ENCODE measurements around the gene GADD45GIP1. TPM values are rescaled to one million over a fixed set of nuclear protein-coding genes. Genes with fewer than 3 reads are reported as not detected.
A peak's percentile ranks its signal among the peaks of the same experiment; 100 is the strongest.

GADD45GIP1 gene
- total and polyA plus RNA-seq, 8 donors = 14.7 to 35.2 (median 25.5) TPM

DNA sequence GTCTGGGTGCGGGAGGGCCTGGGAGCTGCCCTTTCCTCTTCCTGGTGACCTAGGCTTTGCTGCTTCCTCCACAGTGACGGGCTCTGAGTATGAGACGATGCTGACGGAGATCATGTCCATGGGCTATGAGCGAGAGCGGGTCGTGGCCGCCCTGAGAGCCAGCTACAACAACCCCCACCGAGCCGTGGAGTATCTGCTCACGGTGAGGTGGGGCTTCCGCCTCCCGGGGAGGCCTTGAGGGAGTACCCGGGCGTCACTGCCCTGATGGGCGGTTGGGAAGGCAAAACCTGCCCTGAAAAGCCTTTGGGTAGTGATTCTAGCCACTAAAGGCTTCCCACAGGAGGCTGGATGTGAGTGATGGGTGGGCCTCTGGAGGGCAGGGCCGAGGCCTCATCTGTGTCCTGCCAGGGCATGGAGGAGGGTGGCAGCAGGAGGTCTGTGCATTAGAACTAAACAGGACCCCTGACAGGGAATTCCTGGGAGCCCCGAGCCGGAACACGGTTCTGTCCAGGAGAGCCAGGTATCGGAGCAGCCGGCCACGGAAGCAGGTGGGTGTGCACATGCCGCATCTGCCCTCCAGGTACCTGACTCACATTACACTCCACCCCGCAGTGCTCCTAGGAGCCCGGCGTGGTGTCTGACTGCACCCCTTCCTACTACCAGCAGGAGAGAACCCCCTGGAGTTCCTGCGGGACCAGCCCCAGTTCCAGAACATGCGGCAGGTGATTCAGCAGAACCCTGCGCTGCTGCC, 8.2 kb downstream of the GADD45GIP1 start:
- intact Hi-C loops (cut with DNase I) = no loop called here
- ATAC-seq (no peak), DNase-seq (peak in 1 of 4 donors; percentile 69)
- Histone ChIP-seq H3K4me3 (no peak overlapping the region), H3K27me3 (no peaks in the 10 kb centered on the region), H3K9me3 (no peaks in the 10 kb centered on the region), H3K27ac (no peak overlapping the region), H3K36me3 (peaks cover 0 to 77% of the 10 kb centered on the region in 2 donors), H3K4me1 (peaks cover 3 to 87% of the 10 kb centered on the region in 2 donors)
- TF ChIP-seq, protein P1, sequence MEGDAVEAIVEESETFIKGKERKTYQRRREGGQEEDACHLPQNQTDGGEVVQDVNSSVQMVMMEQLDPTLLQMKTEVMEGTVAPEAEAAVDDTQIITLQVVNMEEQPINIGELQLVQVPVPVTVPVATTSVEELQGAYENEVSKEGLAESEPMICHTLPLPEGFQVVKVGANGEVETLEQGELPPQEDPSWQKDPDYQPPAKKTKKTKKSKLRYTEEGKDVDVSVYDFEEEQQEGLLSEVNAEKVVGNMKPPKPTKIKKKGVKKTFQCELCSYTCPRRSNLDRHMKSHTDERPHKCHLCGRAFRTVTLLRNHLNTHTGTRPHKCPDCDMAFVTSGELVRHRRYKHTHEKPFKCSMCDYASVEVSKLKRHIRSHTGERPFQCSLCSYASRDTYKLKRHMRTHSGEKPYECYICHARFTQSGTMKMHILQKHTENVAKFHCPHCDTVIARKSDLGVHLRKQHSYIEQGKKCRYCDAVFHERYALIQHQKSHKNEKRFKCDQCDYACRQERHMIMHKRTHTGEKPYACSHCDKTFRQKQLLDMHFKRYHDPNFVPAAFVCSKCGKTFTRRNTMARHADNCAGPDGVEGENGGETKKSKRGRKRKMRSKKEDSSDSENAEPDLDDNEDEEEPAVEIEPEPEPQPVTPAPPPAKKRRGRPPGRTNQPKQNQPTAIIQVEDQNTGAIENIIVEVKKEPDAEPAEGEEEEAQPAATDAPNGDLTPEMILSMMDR (IDR thresholded peaks at IDR 0.05) = no peak

DNA sequence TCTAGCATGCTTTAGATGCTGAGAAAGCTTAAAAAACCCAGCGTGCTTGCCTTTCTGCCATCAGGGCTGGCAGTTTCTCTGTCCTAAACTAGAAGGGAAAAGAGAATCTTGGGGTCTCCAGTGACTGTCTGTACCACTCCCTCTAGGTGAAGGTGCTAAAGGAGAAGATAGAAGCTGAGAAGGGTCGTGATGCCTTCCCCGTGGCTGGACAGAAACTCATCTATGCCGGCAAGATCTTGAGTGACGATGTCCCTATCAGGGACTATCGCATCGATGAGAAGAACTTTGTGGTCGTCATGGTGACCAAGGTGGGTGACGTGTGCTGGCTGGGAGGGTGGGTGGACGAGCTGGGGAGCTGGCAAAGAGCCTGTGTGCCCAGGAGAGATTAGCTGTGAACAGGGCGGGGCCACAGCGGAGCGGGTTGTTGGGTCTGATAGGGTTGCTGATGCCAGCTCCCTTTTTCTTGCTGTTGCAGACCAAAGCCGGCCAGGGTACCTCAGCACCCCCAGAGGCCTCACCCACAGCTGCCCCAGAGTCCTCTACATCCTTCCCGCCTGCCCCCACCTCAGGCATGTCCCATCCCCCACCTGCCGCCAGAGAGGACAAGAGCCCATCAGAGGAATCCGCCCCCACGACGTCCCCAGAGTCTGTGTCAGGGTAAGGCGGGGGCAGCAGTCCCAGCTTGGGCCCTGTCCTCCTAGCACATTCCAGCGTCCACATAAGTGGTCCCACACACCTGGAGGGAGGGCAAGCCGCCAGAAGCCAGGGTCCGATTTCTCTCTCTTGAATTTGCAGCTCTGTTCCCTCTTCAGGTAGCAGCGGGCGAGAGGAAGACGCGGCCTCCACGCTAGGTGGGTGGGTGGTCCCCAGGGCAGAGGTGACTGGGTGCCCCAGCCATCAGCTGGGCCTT, 9.1 kb downstream of the GADD45GIP1 start:
- intact Hi-C loops (cut with DNase I) = no loop called here

DNA sequence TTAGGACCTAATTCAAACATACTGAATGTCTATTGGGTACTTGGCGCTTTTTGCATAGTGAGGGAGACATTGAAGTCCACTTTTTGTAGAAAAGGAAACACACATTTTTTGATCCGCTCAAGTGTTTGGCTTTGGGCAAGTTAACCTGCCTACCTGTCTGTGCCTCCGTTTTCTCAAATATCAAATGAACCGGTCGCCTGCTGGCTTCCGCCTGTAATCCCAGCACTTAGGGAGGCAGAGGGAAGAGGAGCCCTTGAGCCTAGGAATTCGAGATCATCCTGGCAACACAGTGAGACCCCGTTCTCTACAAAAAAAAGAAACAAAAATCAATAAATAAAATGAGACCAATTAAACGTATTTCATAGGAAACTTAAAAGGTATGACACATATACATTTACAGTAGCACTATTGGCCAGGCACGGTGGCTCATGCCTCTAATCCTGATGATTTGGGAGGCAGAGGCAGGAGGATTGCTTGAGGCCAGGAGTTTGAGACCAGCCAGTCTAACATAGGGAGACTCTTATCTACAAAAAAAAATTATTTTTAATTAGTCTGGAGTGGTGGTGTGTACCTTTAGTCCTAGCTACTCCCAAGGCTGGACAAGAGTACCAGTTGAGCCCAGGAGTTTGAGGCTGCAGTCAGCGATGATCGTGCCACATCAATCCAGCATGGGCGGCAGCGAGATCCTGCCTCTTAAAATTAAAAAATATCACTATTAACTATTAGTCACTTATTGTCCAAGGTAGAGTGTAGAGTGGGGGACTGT, 10.1 kb downstream of the GADD45GIP1 start:
- no peak for ATAC-seq
- Histone ChIP-seq H3K36me3 (peaks cover 0 to 77% of the 10 kb centered on the region in 2 donors), H3K27ac (peak overlapping the region; percentile 90 to 94), H3K4me3 (peak overlapping the region; percentile 85 to 93), H3K27me3 (no peaks in the 10 kb centered on the region), H3K4me1 (peaks cover 5 to 87% of the 10 kb centered on the region in 2 donors), H3K9me3 (no peaks in the 10 kb centered on the region)
- TF ChIP-seq, protein P1 (IDR thresholded peaks at IDR 0.05) = no peak
- no peak for DNase-seq
- intact Hi-C loops (cut with DNase I) = no loop called here

More for the DNA sequence above, 9.1 kb downstream of the GADD45GIP1 start:
- no peak for ATAC-seq
- no peaks in the 10 kb centered on the region for H3K27me3 ChIP-seq
- peak overlapping the region in 1 of 2 donors; percentile 94 for H3K27ac ChIP-seq
- TF ChIP-seq, protein P1 (IDR thresholded peaks at IDR 0.05) = no peak
- DNase-seq = peak in 1 of 4 donors; percentile 73
- peaks cover 5 to 87% of the 10 kb centered on the region in 2 donors for H3K4me1 ChIP-seq
- H3K9me3 ChIP-seq = no peaks in the 10 kb centered on the region
- peaks cover 0 to 77% of the 10 kb centered on the region in 2 donors for H3K36me3 ChIP-seq
- H3K4me3 ChIP-seq = peak overlapping the region in 1 of 2 donors; percentile 93

DNA sequence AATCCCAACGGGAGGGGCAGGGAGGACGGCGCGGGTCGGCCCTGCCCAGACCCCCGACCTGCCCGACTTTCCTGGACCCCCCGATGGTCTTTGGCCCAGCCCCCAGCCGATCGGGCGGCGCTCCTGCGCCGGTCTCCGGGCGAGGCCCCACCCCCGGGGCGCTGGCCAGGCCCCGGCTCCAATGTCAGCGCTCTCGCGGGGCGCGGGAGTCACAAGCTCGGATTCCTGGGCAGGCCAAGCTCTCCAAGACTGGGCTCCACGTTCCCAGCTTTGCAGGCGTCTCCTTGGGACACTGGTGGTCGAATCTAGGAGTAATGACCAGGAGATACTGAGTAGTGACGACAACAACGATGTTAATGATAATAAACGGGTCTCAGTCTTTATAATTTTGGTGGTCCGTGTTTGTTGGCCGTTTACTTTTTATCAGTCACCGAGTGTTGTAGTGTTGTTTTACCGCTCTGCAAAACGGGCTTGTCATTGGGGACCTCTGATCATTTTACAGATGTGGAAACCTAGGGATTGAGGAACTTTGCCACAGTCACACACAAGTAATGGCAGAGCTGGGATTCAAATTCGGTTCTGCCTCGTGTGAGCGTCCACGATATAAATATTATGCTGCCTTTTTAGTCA, 10.8 kb downstream of the GADD45GIP1 start:
- TF ChIP-seq, protein P1 (IDR thresholded peaks at IDR 0.05) = no peak
- ATAC-seq (peak; percentile 89), DNase-seq (peak; percentile 36 to 92 (median 78))
- H3K27me3 ChIP-seq = no peaks in the 10 kb centered on the region
- H3K4me1 ChIP-seq = peaks cover 10 to 88% of the 10 kb centered on the region in 2 donors
- H3K9me3 ChIP-seq = no peaks in the 10 kb centered on the region
- H3K36me3 ChIP-seq = peaks cover 0 to 77% of the 10 kb centered on the region in 2 donors
- intact Hi-C loops (cut with DNase I) = no loop called here
- peak overlapping the region; percentile 85 to 93 for H3K4me3 ChIP-seq
- H3K27ac ChIP-seq = peak overlapping the region; percentile 90 to 94

Measured in left lung (tissue), 10 donors.